SIG-M5 treated with dmso at 0.1 percent for 504 hours (cell line): ENCODE measurements around the gene BMP7.
A peak's percentile ranks its signal among the peaks of the same experiment; 100 is the strongest.
"Not testable (repeated sequence)": the region's sequence is repeated elsewhere in the genome, so short reads cannot be mapped to it uniquely, and the experiment has no call there.

Experiments used
- DNase-seq: peaks from one replicate; lab custom pipeline; 2025; ENCODE audit not compliant: unreplicated experiment; lab: John Stamatoyannopoulos, UW

BMP7 gene

GRCh38 chr20:57195469-57196100 lies 70.9 kb downstream of the BMP7 start:
- no peak for DNase-seq

- no peak for DNase-seq
Measured at GRCh38 chr20:57195023-57195422, 71.4 kb downstream of the BMP7 start.

DNA sequence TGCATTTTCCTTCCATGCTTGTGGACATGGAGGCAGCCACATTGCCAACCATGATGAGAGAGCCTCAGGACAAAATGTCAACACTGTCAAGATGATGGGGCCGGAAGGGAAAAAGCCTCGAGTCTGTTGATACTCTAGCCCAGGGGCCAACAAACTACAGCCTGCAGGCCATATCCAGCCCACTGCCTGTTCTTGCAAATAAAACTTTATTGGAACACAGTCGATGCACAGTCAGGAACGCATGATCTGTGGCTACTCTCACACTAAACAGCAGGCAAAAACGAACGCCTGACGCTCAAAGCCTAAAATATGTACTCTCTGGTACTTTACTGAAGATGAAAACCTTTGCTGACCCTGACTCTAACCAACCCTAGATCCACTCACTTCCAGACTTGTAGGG lies 72.3 kb downstream of the BMP7 start:
- no peak for DNase-seq

- DNase-seq, result no peak
Measured at GRCh38 chr20:57193094-57193493, 73.3 kb downstream of the BMP7 start.

GRCh38 chr20:57192311-57192710 lies 74.1 kb downstream of the BMP7 start:
- no peak for DNase-seq

GRCh38 chr20:57191265-57191638 lies 75.2 kb downstream of the BMP7 start:
- DNase-seq, result not testable (repeated sequence)

DNA sequence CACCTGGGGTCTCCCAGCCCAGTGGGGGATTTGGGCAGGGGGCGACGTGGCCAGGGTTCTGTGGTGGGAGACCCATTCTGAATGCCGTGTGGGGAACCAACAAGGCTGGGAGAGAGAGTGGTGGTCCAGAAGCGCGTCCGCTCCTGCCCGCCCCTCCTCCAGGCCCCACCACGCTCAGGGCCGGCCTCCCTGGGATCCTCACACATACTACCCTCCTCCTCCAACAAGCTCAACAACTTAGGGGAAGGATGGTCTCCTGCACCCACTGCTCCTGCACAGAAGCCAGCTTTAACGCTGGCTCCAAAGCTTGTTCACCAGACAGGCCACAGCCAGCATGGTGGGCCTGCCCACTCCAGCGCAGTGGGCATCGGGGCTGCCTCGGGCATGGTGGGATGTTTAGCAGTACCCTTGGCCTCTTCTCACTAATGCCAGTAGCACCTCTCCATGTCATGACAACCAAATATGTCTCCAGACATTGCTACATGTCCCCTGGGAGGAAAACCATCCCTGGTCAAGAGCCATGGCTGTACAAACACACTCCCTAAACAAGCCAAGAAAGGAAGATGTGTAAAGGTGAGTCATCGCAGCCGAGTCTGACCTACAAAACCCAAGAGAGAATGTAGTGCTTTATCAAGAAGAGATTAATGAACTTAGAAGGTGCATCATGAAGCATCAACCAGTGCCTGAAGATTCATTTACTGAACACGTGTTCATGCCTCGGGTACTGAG lies 75.7 kb downstream of the BMP7 start:
- peak; percentile 71 for DNase-seq

DNA sequence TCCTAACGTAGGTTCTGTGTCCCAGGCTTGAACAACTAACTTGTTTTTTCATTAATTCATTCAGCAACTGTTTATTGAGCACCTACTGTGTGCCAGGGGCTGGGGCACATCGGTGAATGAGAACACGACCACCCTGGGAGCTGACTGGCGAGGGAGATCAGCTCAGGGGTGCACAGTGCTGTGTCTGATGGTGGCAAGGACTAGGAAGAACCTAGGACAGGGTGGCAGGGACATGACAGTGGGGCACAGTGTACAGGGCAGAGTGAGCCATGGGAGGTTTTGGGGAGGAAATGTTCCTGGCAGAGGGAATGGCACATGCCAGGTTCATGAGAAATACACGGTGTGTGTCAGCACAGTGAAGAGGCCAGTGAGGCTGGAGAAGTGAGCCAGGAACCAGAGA lies 76.7 kb downstream of the BMP7 start:
- DNase-seq, result no peak

DNA sequence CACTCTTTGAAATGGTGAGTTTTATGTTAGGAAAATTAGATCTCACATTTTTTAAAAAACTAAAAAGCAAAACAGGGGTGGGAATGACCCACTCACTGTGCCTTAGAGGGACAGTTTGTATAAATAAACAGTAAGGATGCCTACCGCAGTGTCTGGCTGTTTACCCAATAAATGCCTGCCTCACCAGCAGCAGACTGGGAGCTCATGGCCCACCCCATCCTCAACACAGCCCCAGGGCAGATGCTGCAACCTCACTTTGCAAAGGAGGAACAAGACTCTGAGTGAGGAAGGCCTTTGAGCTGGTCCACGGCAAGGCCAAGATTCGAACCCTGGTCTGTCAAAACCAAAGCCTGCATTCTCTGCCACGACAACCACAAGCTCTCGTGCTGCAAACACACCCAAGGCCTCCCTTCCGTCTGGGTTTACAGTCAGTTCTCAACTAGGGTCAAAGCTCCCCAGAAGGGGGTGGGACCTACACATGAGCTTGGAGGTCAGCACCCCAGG lies 77.8 kb downstream of the BMP7 start:
- no peak for DNase-seq

GRCh38 chr20:57188056-57188455 lies 78.4 kb downstream of the BMP7 start:
- no peak for DNase-seq

DNA sequence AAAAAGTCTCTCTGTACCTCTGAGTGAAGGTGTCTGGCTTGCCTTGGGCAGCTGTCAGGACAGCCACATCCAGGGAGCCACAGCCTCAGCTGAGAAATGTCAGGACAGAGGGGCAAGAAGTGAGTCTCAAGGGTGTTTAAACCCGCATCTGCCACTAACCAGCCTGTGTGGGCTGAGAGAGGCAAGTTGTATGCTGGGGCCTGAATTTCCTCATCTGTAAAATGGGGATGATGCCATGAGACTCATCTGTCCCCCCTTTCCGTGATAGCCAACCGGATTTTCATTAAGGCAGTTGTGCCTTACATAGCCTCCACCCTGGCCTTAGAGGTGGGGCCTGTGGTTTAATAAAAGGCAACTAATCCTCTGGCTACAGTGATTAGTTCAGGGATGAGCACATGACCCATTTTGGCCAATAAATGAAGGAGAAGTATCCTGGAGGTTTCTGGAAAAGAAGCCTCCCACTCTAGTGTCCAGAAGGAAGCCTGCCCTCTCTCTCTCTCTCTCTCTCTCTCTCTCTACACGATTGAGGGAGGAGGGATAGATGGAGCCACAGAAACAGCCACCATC lies 79.3 kb downstream of the BMP7 start:
- DNase-seq, result no peak

DNA sequence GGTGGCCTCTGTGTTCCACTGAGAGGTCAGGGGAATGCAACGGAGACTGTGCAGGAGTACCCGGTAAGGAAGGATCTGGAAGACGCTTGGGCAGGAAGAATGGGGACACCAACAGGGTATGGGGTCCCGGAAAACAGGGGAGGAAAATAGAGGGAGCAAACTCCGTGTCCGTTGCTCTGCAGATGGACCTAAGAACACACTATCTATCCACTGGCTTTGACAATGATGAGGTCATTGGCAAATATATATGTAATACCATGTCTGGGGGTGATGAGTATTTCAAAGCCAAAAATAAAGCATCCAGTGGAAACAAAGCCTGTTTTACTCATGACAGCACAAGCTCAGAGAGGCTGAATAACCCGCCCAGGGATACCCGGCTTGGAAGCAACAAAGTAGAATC lies 80.2 kb downstream of the BMP7 start:
- DNase-seq, result no peak

DNA sequence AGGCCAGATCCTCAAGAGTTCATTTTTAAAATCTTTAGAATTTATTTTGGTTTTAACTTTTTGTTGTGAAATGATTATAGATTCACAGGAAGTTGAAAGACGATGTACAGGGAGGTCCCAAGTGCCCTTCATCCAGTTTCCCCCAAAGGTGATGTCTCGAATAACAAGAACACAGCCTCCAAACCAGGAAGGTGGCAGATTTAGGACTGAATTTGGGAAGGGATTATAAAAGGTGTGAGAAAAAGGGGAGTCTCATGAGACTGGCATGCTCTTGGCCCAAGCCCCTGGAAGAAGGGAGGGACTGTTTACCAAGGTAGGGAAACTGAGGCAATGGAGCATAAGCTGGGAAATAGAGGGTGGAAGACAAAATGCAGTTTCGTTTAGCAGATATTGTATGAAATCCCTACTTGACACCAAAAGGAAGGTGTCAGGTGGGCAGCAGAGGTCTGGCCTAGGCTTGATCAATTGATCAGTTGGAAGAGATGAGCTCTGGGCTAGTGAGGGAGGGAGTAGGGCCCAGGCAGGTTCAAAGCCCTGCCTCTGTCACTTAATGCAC lies 81.2 kb downstream of the BMP7 start:
- no peak for DNase-seq

GRCh38 chr20:57183457-57184009 lies 82.9 kb downstream of the BMP7 start:
- DNase-seq, result no peak

DNA sequence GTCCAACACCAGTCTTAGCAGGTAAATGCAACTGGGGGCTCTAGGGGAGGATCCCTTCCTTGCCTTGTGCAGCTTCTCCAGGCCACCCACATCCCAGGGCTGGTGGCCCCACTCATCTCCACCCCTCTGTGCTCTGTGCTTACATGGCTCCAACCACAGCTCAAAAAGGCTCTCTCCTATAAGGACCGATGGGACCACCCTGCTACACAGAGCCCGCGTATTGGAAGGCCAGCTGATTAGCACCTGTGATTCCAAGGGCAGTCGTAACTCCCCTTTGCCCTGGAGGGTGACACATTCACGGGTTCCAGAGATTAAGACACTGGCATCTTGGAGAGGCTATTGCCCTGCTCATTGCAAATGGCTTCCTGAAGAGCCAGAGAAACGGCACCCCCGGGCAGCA lies 84.8 kb downstream of the BMP7 start:
- DNase-seq, result no peak

DNA sequence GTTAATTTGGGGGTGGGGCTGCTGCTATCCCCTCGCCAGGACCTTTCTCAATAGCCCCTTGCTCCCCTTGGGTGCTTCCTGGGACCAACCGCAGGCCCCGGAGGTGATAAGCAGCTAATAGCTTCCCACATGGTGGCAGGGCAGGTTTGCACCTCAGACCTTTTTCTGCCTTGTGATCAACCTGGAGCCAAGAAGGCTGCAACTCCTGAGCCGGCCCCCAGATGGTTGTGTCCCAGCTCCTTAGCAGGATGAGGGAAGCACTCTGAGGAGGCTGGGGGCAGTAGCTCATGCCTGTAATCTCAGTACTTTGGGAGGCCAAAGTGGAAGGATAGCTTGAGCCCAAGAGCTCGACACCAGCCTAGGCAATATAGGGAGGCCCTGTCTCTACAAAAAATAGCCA lies 85.5 kb downstream of the BMP7 start:
- peak; percentile 84 for DNase-seq

- no peak for DNase-seq
Measured at GRCh38 chr20:57180387-57180786, 86.1 kb downstream of the BMP7 start.

GRCh38 chr20:57179265-57179664 lies 87.2 kb downstream of the BMP7 start:
- no peak for DNase-seq

- DNase-seq, result no peak
Measured at GRCh38 chr20:57178582-57179111, 87.8 kb downstream of the BMP7 start.

DNA sequence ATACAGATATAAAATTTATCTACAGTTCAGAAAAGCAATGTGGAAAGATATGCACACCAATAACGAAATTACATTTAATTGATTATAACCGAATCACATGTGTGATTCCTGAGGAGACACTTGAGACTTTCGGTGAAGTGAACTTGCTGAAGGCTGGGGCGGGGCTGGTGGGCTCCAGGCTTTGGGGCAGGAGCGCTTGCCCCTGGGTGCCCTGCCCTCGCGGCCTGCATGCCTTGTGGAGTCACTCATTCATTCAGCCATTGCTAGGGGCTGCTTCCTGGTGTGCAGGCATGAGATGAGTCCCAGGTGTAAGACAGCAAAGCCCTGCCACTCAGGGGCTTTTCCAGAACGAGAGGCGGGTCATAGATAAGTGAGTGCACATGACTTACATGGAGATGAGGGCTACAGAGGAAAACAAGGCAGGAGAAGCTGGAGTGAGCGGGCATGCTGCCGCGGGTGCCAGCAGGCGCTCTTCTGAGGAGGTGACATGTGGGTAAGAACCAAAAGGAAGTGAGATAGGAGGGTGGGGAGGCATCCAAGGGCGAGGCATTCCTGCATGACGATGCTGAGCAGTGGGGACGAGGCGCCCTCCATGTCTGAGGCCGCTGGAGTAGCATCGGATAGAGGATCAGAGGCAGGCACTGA lies 88.7 kb downstream of the BMP7 start:
- no peak for DNase-seq

DNA sequence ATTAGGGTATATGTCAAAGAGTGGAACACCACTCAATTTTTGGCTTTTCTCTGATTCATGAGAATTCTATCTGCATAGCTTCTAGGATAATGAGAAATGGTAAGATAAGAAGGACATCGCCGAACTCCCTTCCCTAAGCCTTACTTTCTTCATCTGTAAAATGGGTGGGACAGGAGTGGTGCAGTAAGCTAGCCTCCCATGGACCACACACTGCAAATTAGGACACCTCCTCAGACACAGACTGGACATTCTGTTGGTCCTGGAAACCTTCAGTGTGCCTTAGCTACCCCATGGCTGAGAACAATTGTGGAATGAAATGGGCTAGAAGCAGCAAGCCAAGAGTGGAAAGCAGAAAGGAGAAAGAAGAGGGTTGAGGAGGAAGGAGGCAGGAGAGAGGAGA lies 89.6 kb downstream of the BMP7 start:
- DNase-seq, result no peak
